Mammary epithelial cell (primary cell): ENCODE results near the gene TAP2.

ENCODE experiments used
- EZH2 ChIP-seq: IDR thresholded peaks from 2 replicates; pipeline ENCODE4 v1.6.1; 2012; ENCODE audit warnings: low read length, inconsistent platforms, borderline replicate concordance
- TF ChIP-seq, protein P1 (sequence below), 2 donors: IDR thresholded peaks in 1 of 2; conservative IDR thresholded peaks in 1 of 2; 2 replicates each; pipeline ENCODE4 v1.5.1; 2011 to 2012; ENCODE audit warnings: inconsistent platforms in 2 of 2, low read length in 2 of 2, mild to moderate bottlenecking in 2 of 2, control low read depth in 1 of 2, low read depth in 1 of 2; ENCODE audit not compliant: insufficient read depth in 1 of 2; ENCODE audit errors: extremely low read depth in 1 of 2

DNA sequence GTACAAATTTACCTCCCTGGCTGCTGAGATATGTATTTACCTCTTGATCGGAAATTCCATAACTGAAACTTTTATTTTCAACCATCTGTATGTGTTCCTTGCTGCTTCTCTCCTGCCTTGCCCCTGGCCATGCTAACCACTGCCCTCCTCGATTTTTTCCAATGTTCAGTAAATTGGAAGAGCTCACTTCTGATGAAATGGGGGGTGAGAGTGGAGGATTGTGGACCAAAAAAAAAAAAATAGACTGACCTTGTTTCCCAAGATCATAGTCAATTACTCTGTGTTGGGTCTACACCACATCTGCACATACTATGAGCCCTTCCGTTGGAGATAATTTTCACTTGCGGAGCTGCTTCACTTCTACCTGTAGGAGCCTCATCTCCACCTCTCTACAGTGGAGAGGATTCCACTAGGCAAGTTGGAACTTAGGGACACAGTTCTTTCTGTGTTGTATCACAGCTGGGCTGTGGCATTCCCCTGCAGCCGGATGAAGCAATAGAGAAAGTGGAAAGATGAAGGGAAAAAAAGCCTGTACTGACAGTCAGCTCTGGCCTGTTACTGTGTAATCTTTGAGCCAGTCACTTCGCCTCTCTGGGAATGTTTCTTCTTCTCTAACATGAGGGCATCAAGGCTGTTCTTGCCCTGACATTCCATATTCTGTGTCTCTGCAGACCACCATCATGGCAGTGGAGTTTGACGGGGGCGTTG is 17.1 kb upstream of the TAP2 start:
- TF ChIP-seq, protein P1, sequence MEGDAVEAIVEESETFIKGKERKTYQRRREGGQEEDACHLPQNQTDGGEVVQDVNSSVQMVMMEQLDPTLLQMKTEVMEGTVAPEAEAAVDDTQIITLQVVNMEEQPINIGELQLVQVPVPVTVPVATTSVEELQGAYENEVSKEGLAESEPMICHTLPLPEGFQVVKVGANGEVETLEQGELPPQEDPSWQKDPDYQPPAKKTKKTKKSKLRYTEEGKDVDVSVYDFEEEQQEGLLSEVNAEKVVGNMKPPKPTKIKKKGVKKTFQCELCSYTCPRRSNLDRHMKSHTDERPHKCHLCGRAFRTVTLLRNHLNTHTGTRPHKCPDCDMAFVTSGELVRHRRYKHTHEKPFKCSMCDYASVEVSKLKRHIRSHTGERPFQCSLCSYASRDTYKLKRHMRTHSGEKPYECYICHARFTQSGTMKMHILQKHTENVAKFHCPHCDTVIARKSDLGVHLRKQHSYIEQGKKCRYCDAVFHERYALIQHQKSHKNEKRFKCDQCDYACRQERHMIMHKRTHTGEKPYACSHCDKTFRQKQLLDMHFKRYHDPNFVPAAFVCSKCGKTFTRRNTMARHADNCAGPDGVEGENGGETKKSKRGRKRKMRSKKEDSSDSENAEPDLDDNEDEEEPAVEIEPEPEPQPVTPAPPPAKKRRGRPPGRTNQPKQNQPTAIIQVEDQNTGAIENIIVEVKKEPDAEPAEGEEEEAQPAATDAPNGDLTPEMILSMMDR (conservative IDR thresholded peaks at IDR 0.05 in 1 of 2, IDR thresholded peaks at IDR 0.05 in 1 of 2; ENCODE audit: extremely low read depth in 1 of 2, insufficient read depth in 1 of 2, low read depth in 1 of 2, low read length in 2 of 2) = no peak
- no peak for TF ChIP-seq EZH2
